Measurements from ENCODE around the gene PCIF1. TPM values are rescaled to one million over a fixed set of nuclear protein-coding genes. Genes with fewer than 3 reads are reported as not detected.

PCIF1 gene
- total RNA-seq, 4 donors from 2014 or later: 52.2 to 59.0 (median 53.0) TPM

DNA sequence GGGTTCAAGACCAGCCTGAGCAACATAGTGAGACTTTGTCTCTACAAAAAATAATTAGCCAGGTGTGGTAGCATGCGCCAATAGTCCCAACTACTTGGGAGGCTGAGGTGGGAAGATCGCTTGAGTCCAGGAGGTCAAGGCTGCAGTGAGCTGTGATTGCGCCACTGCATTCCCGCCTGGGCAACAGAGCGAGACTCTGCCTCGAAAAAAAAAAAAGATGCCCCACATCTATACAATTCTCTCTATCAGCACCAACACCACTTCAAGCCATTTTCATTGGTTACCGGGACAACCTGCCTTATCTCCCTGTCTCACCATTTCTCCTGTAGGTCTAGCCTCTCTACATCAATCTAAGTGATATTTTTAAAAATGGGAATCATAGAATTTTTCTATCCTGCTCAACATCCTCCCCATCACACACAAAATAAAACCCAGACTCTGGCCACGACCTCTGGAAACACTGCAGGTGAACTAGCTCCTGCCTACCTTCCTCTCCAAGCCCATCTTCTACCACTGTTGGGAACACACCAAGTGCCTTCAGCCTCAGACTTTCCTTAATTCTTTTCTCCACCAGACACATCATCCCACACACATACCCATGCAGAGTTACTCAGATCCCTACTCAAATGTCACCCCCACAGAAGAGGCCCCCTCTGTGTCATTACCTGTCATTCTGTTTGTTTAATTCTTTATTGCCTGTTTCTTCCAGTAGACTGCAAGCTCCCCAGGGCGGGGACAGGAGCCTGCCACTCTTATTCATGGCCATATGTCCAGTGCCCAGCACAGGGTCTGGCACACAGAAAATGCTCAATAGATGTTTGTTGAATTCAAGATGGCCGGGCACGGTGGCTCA is 12.9 kb upstream of the PCIF1 start:
- Histone ChIP-seq H3K4me3 (no peak overlapping the region), H3K4me1 (peaks cover 0 to 63% (median 29%) of the 10 kb centered on the region in 4 donors), H3K27me3 (no peaks in the 10 kb centered on the region), H3K27ac (no peak overlapping the region), H3K36me3 (no peaks in the 10 kb centered on the region), H3K9me3 (no peaks in the 10 kb centered on the region)
- WGBS, 2 donors: 84% methylated on average over 11 of the region's 11 CpGs
- TF ChIP-seq, protein P1, sequence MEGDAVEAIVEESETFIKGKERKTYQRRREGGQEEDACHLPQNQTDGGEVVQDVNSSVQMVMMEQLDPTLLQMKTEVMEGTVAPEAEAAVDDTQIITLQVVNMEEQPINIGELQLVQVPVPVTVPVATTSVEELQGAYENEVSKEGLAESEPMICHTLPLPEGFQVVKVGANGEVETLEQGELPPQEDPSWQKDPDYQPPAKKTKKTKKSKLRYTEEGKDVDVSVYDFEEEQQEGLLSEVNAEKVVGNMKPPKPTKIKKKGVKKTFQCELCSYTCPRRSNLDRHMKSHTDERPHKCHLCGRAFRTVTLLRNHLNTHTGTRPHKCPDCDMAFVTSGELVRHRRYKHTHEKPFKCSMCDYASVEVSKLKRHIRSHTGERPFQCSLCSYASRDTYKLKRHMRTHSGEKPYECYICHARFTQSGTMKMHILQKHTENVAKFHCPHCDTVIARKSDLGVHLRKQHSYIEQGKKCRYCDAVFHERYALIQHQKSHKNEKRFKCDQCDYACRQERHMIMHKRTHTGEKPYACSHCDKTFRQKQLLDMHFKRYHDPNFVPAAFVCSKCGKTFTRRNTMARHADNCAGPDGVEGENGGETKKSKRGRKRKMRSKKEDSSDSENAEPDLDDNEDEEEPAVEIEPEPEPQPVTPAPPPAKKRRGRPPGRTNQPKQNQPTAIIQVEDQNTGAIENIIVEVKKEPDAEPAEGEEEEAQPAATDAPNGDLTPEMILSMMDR (IDR thresholded peaks at IDR 0.05): no peak
- no peak for TF ChIP-seq EP300 (IDR thresholded peaks at IDR 0.05)
- TF ChIP-seq POLR2A (IDR thresholded peaks at IDR 0.05): no peak
- DNase-seq (ENCODE audit: low spot score in 2 of 2): no peak

DNA sequence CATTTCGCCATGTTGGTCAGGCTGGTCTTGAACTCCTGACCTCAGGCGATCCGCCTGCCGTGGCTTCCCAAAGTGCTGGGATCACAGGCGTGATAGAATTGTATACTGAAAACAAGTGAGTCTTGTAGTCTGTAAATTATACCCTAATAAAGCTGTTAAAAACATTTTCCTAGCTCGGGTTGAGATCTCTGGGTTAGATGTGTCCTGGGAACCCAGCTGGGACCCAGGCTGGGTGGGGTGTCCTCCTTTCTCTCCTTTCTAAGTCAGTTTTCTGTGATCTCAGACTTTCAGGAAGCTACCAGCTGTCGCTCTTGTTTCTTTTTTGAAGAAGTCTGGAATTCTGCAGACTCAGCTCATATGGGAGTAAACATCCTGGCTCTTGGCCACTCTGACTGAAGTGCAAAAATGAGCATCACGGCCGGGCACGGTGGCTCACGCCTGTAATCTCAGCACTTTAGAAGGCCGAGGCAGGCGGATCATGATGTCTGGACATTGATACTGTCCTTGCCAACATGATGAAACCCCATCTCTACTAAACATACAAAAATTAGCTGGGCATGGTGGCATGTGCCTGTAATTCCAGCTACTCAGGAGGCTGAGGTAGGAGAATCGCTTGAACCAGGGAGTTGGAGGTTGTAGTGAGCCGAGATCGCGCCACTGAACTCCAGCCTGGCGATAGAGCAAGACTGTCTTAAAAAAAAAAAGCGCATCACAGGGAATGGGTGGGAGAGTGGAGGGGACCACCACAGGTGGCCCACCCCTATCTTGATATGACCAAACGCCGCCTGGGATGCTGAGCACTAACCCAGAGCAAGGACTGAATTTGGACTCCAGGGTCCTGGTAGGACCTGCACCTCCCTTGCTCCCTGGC is 9.9 kb upstream of the PCIF1 start:
- TF ChIP-seq EP300 (IDR thresholded peaks at IDR 0.05) (peak; percentile 9 to 67), POLR2A (IDR thresholded peaks at IDR 0.05) (no peak)
- H3K4me1 ChIP-seq: peaks cover 0 to 38% (median 18%) of the 10 kb centered on the region in 4 donors
- H3K9me3 ChIP-seq: no peaks in the 10 kb centered on the region
- peak; percentile 41 to 63 for DNase-seq (ENCODE audit: low spot score in 2 of 2)
- no peak overlapping the region for H3K4me3 ChIP-seq
- no peaks in the 10 kb centered on the region for H3K36me3 ChIP-seq
- no peaks in the 10 kb centered on the region for H3K27me3 ChIP-seq
- H3K27ac ChIP-seq: peak overlapping the region; percentile 24 to 83 (median 62)
- 38% methylated on average over 21 of the region's 21 CpGs for WGBS, 2 donors

DNA sequence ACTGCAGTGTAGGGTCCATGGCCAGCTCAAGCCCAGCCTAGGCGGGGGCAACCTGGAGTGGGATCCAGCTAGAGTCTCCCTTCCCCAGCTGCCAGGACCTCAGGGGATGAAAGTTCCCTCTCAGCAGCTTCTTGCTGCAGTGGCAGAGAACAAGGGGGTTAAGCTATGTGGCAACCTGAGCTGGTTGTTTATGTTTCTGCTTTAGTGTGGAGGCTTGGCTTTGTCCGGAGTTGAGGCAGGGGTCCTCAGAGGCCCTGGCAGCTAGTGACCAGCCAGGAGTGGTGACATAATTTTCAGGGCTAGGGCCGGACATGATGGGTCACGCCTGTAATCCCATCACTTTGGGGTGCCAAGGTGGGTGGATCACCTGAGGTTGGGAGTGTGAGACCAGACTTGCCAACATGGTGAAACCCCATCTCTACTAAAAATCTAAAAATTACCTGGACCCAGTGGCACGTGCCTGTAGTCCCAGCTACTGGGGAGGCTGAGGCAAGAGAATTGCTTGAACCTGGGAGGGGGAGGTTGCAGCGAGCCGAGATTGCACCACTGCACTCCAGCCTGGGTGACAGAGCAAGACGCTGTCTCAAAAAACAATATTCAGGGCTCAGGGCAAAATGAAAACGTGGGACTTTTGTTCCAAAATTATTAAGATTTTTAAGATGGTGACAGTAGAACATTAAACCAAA is 8.5 kb upstream of the PCIF1 start:
- Histone ChIP-seq H3K9me3 (no peaks in the 10 kb centered on the region), H3K36me3 (no peaks in the 10 kb centered on the region), H3K27ac (peak overlapping the region in 3 of 4 donors; percentile 13 to 83 (median 68)), H3K27me3 (no peaks in the 10 kb centered on the region), H3K4me3 (no peak overlapping the region), H3K4me1 (peaks cover 0 to 25% (median 11%) of the 10 kb centered on the region in 4 donors)
- WGBS, 2 donors: 63 to 70% methylated on average over 9 of the region's 9 CpGs
- TF ChIP-seq, protein P1 (IDR thresholded peaks at IDR 0.05): no peak
- no peak for TF ChIP-seq POLR2A (IDR thresholded peaks at IDR 0.05)
- TF ChIP-seq EP300 (IDR thresholded peaks at IDR 0.05): no peak
- no peak for DNase-seq (ENCODE audit: low spot score in 2 of 2)

DNA sequence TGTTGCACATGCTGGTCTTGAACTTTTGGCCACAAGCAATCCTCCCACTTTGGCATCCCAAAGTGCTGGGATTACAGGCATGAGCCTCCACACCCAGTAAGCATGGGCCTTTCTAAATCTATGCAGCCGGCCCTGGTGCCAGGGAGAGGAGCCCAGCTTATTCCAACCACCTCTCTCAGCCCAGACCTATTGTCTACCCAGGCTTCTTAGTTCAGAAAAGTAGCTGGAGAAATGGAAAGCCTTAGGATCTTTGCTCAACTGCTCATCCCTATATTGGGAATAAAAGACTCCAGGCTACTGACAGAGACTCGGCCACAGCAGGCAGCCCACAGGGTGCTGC is 7.8 kb upstream of the PCIF1 start:
- Histone ChIP-seq H3K9me3 (no peaks in the 10 kb centered on the region), H3K27me3 (no peaks in the 10 kb centered on the region), H3K27ac (peak overlapping the region in 1 of 4 donors; percentile 15), H3K36me3 (peaks cover 0 to 6% (median 0%) of the 10 kb centered on the region in 3 donors), H3K4me3 (no peak overlapping the region), H3K4me1 (peaks cover 0 to 25% (median 11%) of the 10 kb centered on the region in 4 donors)
- TF ChIP-seq, protein P1 (IDR thresholded peaks at IDR 0.05): no peak
- TF ChIP-seq POLR2A (IDR thresholded peaks at IDR 0.05) (no peak), EP300 (IDR thresholded peaks at IDR 0.05) (no peak)
- no peak for DNase-seq (ENCODE audit: low spot score in 2 of 2)
- 62 to 87% methylated on average over 2 of the region's 2 CpGs for WGBS, 2 donors

Data from tibial nerve (tissue), 4 donors.